Stimulated activated CD8-positive, alpha-beta memory T cell treated with anti-CD3 and anti-CD28 coated beads, Interleukin-4, amount 100 ng/mL, for 48 hours (primary cell): ENCODE results near the gene NKAIN2.

Experiments used
- DNase-seq: peaks from one replicate; pipeline ENCODE4 v3.0.0-alpha.2; 2020

NKAIN2 gene

DNA sequence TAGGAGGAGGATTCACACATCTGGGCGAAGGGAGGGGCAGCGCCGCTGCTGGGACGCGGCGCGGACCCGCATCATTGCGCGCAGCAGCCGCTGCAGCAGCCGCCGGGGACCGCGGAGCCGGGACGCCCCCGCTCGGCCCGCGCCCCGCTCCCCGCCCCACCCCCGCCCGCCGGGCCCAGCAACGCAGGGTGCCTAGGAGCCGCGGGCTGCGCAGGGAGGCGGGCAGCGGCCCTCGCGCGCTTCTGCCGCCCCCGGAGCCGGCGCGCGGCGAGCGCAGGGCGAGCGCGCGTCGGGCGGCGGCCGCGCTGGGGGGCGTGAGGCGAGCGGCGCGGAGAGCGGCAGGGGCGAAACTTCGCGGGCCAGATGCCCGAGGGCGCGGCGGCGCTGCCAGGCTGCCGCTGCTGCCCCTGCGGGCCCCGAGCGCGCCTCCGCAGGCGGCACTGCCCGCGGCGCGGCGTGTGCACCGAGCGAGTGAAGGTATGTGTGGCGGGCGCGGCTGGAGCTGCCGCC is at the start of gene NKAIN2:
NKAIN2 (plus strand) TSS at position 362 of the 510 bp plus-strand sequence.
- no peak for DNase-seq

- no peak for DNase-seq
Measured at GRCh38 chr6:123759472-123759871, 44.2 kb upstream of the NKAIN2 start.

- no peak for DNase-seq
Measured at GRCh38 chr6:123763904-123764303, 39.8 kb upstream of the NKAIN2 start.

DNA sequence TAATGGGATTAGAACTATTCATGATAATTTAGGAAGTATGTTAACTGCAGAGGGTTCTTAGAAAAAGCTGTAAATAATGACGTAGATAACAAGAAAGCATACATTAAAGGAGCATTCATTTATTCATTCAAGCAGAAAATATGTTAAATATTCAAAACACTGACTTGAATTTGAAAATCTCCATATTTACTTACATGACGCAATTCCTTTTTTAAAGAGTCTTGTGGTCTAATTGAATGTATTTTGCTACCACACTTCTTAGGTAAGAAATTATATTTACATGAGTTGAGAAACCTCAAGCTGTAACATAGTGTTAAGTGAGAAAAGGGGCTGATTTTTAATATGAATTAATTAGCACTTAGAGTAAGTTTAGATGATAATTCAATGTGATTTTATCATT is 38.9 kb upstream of the NKAIN2 start:
- DNase-seq = no peak

DNA sequence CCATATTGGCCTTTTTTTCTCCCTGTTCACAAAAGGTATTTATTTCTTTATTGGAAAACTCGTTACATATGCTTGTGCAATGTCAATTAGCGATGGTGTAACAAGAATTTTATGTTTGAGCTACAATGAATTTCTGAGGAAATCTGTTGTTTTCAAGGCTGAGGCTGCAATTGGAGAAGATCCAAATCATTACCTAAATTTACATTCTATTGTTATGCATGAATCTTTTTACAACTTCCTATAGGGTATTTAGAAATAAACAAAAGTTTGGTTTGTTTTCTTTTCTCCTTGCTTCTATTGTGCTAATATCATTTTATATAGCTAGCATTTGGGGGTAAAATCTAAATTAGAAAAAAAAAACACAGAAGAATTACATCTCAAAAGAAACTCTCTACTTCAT is 34.7 kb upstream of the NKAIN2 start:
- DNase-seq = no peak

- DNase-seq = no peak
Measured at GRCh38 chr6:123769431-123769830, 34.2 kb upstream of the NKAIN2 start.

GRCh38 chr6:123770247-123770949 is 33.3 kb upstream of the NKAIN2 start:
- DNase-seq = no peak

DNA sequence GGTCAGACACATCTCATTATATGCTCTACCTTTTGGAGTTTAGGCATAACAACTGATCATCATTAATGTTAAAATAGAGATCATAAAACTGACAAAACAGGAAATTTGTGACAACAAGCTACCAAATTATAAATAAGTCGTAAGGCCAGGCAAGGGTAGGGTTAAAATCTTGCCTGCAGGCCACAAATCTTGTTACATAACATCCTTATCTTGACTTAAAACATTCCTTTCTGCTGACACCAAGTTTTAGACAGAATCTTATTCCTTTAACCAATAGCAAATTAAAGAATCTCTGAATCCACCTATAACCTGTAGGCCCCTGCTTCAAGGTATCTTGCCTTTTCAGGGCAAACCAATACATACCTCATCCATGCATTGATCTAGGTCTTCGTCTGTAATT is 32.5 kb upstream of the NKAIN2 start:
- DNase-seq = no peak

DNA sequence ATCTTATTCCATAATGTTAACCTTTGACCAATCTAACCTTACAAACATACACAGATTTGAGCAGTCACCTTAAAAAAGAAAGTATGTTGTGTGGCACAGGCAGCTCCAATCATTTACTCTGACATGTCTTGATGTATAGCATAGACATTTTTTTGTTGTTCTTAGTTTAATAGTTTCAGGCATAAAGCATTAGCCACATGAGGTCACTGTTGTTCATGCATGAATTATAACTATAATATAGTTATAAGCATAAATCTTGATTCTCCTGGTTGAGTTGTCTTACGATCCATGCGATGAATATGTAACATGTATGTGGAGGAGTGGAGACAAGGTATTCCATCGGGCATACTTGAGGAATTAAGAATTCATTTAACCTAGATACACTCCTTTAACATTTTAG is 26.1 kb upstream of the NKAIN2 start:
- no peak for DNase-seq

GRCh38 chr6:123780021-123780420 is 23.6 kb upstream of the NKAIN2 start:
- DNase-seq = no peak

- no peak for DNase-seq
Measured at GRCh38 chr6:123784330-123784729, 19.3 kb upstream of the NKAIN2 start.

DNA sequence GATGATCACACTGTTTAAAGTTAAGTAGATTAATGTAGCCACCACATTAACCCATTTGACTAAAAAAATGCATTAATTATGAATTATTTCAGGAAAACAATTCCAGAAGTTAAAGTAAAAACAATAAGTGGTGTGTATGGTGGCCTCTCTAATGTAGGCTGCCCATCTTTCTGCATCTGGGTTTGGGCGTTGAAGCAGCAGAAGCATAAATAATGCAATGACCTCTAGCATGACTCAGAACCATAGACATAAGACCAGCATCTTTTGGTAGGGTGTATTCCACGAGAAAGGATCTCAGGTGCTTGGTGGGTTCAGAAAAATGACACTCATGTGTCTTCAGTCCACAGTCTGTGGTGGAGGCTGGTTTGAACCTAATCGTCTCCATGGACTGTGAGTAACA is 18.6 kb upstream of the NKAIN2 start:
- DNase-seq = no peak

DNA sequence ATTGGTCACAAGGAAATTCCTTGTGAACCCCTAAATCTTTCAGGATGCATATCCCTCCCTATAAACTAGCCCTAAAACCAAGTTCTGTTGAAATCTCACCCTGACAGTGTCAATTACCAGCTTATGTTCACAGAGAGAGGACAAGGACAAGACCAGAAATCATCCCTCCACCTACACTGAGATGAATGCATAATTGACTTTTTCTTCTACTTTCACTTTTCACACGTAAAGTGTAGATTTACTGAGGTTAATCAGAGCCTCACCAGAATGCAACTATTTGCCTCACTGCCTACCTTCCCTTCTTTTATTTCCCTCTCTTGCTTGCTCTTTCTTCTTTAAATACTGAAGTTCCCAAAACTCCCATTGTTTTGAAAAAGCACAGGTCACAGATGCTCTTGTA is 15.3 kb upstream of the NKAIN2 start:
- DNase-seq = no peak

DNA sequence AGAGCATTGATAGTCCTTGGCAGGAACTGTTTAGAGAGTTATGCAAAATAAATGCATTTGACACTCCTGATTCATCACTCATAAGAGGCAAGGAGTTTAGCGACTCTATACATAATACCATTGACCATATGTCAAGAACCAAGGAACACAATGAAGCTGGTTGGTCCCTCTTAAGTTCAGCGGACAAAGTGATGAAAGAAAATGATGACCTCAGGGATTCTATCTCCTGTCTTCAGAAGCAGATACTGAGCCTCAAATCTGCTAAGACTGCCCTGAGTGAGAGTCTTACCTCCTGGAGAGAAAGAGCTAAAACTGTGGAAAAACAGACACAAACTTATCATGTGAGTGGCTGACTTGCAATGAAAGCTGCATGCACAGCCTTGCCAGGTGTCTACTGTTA is 9.5 kb upstream of the NKAIN2 start:
- DNase-seq = no peak

- no peak for DNase-seq
Measured at GRCh38 chr6:123794799-123795198, 8.9 kb upstream of the NKAIN2 start.

- no peak for DNase-seq
Measured at GRCh38 chr6:123801067-123801466, 2.6 kb upstream of the NKAIN2 start.

DNA sequence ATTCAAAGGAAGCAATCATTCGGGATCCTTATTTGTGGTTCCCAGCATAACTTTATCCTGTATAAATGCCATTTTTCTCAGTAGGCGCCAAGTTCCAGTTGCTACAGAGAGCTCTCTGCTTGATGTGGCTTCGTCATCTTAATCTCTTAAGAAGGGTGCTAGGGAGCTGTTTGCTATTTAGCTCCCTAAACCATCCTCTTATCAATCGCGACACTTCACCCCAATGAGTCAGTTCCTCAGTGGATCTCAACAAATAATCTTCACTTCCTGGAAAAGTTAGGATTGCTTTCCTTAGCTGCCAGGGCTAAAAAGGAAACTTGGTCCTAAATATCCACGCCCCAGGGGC is 1.3 kb upstream of the NKAIN2 start:
- no peak for DNase-seq

- peak; percentile 80 for DNase-seq
Measured at GRCh38 chr6:123802697-123803503, 765 bp upstream of the NKAIN2 start.

DNA sequence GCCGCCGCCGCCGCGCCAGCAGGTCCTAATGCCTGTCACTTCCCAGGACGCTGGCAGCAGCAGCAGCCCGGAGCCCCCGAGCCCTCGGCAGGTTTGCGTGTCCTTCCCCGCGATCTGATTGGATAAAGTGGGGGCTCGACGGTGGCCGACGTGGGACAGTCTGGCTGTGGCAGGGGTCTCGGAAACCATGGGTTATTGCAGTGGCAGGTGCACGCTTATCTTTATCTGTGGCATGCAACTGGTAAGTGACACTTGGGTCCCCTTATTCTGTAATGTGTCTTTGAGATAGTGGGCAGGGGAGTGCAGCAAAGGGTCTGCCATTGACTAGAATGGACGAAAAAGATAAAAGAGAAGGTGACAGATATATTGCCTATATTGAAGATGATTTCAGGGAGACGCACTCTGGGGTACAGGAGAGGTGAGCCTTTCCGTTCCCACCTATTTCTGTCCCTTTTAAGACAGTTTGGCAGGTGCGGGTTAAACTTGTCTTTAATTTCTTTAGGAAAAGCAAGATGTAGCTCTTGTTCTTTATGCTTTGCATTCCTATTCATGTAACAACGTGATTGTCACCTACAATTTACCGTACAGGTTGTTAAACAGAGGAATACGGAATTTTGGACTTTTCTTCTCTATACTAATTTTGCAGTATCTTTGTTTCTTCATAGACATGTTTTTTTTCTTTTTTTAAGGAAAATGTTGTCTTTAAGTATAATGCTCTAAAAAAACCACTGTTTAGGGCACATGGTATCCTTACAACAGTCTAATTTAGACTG is 535 bp downstream of the NKAIN2 start:
- peak; percentile 33 for DNase-seq

DNA sequence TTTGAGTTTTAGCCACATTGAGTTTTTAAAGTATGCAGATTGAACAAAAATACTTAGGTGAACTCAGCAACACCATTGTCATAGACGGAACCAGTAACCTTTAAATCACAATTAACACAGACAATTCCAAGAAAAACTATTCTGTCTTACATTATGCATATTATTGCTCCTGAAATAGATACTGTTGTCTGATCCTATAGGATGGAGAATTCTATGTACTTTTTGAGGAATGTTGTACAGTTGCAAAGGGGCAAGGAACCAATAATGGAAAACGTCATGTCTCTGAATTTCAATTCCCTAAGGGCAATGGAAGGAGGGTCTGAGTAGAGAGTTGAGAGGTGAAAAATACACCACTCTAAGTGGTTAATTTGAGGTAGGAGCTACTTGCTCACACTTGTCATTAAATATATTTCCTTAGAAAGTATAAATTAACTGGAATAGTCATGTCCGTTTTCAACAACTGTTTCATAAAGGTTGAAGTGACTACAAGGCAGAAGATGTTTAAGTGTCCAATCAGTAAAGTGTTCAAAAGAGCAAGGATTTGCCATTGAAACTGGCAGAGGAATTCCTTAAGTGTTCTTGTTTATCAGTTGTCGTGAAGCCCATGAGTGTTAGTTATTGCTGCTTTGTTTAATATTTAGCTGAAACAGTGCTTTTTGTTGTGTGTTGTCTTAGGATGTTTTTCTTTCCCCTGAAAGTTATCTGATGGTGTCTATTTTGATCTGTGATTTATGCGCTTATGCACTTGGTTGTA is 1.3 kb downstream of the NKAIN2 start:
- no peak for DNase-seq

GRCh38 chr6:123805921-123806320 is 2.3 kb downstream of the NKAIN2 start:
- DNase-seq = no peak

- DNase-seq = no peak
Measured at GRCh38 chr6:123806561-123806960, 2.9 kb downstream of the NKAIN2 start.

GRCh38 chr6:123808556-123808955 is 4.9 kb downstream of the NKAIN2 start:
- DNase-seq = no peak
